HEK293T (cell line): ENCODE data around the gene L3MBTL4.

ENCODE experiments used
- CTCF ChIA-PET: fragments of 350-600 bp; formaldehyde crosslinking; extraction: SDS; loops from one replicate; lab custom pipeline; 2021; ENCODE audit warnings: antibody characterized with exemption, inconsistent platforms; lab: Yijun Ruan, JAX
- POLR2A ChIA-PET: fragments of 350-600 bp; formaldehyde crosslinking; extraction: SDS; loops from one replicate; lab custom pipeline; 2020; ENCODE audit warnings: antibody characterized with exemption, inconsistent platforms; lab: Yijun Ruan, JAX
- DNase-seq: peaks from one replicate; pipeline ENCODE4 v3.0.0; 2012; ENCODE audit warnings: mixed read lengths; ENCODE audit errors: extremely low spot score
- ARNT ChIP-seq: fragments of 450-650 bp; IDR thresholded peaks from 2 replicates; pipeline ENCODE4 v1.6.1; 2017; ENCODE audit warnings: mild to moderate bottlenecking
- BHLHE40 ChIP-seq: fragments of 450-650 bp; IDR thresholded peaks from 2 replicates; pipeline ENCODE4 v1.6.1; 2016; ENCODE audit warnings: mild to moderate bottlenecking, moderate library complexity, borderline replicate concordance
- CTBP1 ChIP-seq: fragments of 450-650 bp; IDR thresholded peaks from 2 replicates; pipeline ENCODE4 v1.6.1; 2016; ENCODE audit warnings: borderline replicate concordance
- ELF4 ChIP-seq: fragments of 450-650 bp; IDR thresholded peaks from 2 replicates; pipeline ENCODE4 v1.6.1; 2017; ENCODE audit warnings: antibody characterized with exemption
- FOXA1 ChIP-seq: fragments of 450-650 bp; IDR thresholded peaks from 2 replicates; pipeline ENCODE4 v1.6.1; 2016; ENCODE audit warnings: mild to moderate bottlenecking
- FOXK2 ChIP-seq: fragments of 450-650 bp; IDR thresholded peaks from 2 replicates; pipeline ENCODE4 v1.6.1; 2016; ENCODE audit warnings: mild to moderate bottlenecking
- FOXM1 ChIP-seq: fragments of 450-650 bp; IDR thresholded peaks from 2 replicates; pipeline ENCODE4 v1.6.1; 2017; ENCODE audit warnings: mild to moderate bottlenecking, borderline replicate concordance
- HDGF ChIP-seq: fragments of 450-650 bp; IDR thresholded peaks from 2 replicates; pipeline ENCODE4 v1.6.1; 2017; ENCODE audit warnings: antibody characterized with exemption, borderline replicate concordance
- L3MBTL2 ChIP-seq: fragments of 450-650 bp; conservative IDR thresholded peaks from 2 replicates; pipeline ENCODE4 v1.6.1; 2016; ENCODE audit warnings: mild to moderate bottlenecking
- LEF1 ChIP-seq: fragments of 450-650 bp; IDR thresholded peaks from 2 replicates; pipeline ENCODE4 v1.6.1; 2017; ENCODE audit warnings: mild to moderate bottlenecking, borderline replicate concordance
- NFRKB ChIP-seq: fragments of 450-650 bp; IDR thresholded peaks from 2 replicates; pipeline ENCODE4 v1.6.1; 2016; ENCODE audit warnings: mild to moderate bottlenecking, moderate library complexity
- SP1 ChIP-seq: fragments of 450-650 bp; IDR thresholded peaks from 2 replicates; pipeline ENCODE4 v1.6.1; 2017
- SUZ12 ChIP-seq: fragments of 450-650 bp; IDR thresholded peaks from 2 replicates; pipeline ENCODE4 v1.6.1; 2016; ENCODE audit warnings: mild to moderate bottlenecking
- TARDBP ChIP-seq: fragments of 450-650 bp; IDR thresholded peaks from 2 replicates; pipeline ENCODE4 v1.6.1; 2016
- ZNF384 ChIP-seq: fragments of 450-650 bp; IDR thresholded peaks from 2 replicates; pipeline ENCODE4 v1.6.1; 2016
- TF ChIP-seq, protein P1 (sequence below): fragments of 450-650 bp; IDR thresholded peaks from 2 replicates; pipeline ENCODE4 v1.6.1; 2016

The L3MBTL4 gene

DNA sequence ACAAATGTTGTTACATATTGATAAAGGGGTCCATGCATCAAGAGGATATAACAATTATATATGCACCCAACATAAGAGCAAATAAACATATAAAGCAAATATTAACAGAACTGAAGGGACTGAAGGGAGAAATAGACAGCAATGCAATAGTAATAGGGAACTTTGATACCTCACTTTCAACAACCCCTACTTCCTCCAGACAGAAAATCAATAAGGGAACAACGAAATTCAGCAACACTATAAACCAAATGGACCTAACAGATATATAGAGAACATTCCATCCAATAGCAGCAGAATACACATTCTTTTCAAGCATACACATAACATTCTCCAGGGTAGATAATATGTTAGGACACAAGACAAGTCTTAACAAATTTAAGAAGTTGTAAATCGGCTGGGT, 71.7 kb downstream of the L3MBTL4 start:
- CTCF ChIA-PET, result no interaction called here
- POLR2A ChIA-PET, result no interaction called here

DNA sequence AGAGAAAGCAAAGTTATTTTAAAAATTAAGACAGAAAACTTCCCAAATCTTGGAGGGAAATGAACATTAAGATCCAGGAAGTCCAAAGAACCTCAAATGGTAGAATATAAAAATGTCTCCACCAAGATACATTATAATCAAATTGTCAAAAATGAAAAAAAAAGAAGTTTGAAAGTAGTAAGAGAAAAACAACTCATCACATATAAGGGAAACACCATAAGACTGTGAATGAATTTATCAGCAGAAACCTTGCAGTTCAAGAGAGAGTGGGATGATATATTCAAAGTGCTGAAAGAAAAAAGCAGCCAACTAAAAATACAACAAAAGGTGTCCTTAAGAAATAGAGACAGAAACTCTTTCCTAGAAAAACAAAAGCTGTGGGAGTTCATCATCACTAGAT, 73.0 kb downstream of the L3MBTL4 start:
- CTCF ChIA-PET, result no interaction called here
- POLR2A ChIA-PET, result no interaction called here
- no peak for DNase-seq
- TF ChIP-seq LEF1 (no peak), BHLHE40 (no peak), FOXA1 (no peak), FOXK2 (no peak), SP1 (no peak), CTBP1 (no peak), NFRKB (no peak), ELF4 (no peak), HDGF (no peak), ARNT (no peak), SUZ12 (no peak), FOXM1 (no peak), ZNF384 (no peak), TARDBP (no peak), L3MBTL2 (no peak)
- TF ChIP-seq, protein P1, sequence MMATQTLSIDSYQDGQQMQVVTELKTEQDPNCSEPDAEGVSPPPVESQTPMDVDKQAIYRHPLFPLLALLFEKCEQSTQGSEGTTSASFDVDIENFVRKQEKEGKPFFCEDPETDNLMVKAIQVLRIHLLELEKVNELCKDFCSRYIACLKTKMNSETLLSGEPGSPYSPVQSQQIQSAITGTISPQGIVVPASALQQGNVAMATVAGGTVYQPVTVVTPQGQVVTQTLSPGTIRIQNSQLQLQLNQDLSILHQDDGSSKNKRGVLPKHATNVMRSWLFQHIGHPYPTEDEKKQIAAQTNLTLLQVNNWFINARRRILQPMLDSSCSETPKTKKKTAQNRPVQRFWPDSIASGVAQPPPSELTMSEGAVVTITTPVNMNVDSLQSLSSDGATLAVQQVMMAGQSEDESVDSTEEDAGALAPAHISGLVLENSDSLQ, result no peak

More for the DNA sequence above, 71.7 kb downstream of the L3MBTL4 start:
- TF ChIP-seq CTBP1 (no peak), SP1 (no peak), ARNT (no peak), FOXA1 (no peak), SUZ12 (no peak), ZNF384 (no peak)
- TF ChIP-seq, protein P1, result no peak
- no peak for DNase-seq

DNA sequence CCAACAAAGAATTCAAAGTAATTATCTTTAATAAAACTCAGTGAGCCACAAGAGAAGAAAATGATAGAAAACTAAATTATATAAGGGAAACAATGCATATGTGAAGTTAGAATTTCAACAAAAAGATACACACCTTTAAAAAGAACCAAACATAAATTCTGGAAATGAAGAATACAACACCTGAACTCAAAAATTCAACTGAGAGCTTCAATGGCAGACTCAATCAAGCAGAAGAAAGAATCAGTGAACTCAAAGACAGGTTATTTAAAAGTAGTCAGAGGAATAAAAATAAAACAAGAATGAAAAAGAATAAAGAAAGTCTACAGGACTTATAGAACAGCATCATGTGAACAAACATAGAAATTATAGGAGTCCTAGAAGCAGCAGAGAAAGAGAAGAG, 73.4 kb downstream of the L3MBTL4 start:
- ChIA-PET POLR2A (no interaction called here), CTCF (no interaction called here)
- TF ChIP-seq BHLHE40 (no peak), ZNF384 (no peak), FOXA1 (no peak), CTBP1 (no peak), HDGF (no peak), NFRKB (no peak), TARDBP (no peak), ELF4 (no peak), FOXK2 (no peak), L3MBTL2 (no peak), SP1 (no peak), LEF1 (no peak), ARNT (no peak), SUZ12 (no peak), FOXM1 (no peak)
- TF ChIP-seq, protein P1, result no peak
- no peak for DNase-seq

DNA sequence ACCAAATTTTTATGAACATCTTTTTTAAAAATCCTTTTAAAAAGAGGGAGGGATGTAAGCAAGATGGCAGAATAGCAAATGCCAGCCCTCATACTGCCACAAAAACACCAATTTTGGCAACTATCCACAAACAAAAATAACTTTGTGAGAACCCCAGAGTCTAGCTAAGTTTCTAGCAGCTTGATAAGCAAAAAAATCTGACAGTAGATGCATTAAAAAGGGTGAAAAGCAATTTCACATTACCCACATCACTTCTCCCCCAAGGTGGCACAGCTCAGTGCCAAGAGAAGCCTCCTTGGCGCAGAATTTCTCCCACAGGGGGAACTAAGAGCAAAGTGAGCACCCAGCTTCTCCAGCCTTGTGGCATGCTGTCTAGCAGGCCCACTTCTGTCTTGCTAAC, 74.6 kb downstream of the L3MBTL4 start:
- TF ChIP-seq ARNT (no peak), ELF4 (no peak), FOXM1 (no peak), L3MBTL2 (no peak), FOXK2 (no peak), LEF1 (no peak), NFRKB (no peak), SUZ12 (no peak), HDGF (no peak), BHLHE40 (no peak), ZNF384 (no peak), CTBP1 (no peak), FOXA1 (no peak)
- TF ChIP-seq, protein P1, result no peak
- DNase-seq, result no peak

DNA sequence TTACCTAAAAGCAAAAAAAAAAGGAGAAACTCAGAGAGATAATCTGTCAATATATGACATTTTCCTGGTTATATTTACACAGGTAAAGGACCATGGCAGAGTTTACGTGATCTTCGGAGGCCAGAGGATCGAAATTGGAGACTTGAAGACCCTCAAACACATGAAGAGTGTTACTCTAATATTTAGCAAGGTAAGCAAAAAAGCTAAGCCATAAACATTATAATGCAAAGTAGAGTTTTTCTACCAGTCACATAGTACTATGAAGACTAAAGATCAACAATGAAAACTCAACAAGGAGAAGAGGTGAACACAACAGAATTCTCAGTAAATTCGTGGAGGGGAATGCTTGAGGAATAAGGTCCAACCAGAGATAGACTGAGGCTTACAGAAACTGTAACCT, 78.5 kb downstream of the L3MBTL4 start:
- POLR2A ChIA-PET, result no interaction called here
- no peak for DNase-seq
- no peak for TF ChIP-seq SUZ12
- no peak for TF ChIP-seq LEF1
- no peak for TF ChIP-seq FOXK2
- no peak for TF ChIP-seq ELF4
- CTCF ChIA-PET, result no interaction called here

More for the DNA sequence above, 74.6 kb downstream of the L3MBTL4 start:
- ChIA-PET CTCF (no interaction called here), POLR2A (no interaction called here)

DNA sequence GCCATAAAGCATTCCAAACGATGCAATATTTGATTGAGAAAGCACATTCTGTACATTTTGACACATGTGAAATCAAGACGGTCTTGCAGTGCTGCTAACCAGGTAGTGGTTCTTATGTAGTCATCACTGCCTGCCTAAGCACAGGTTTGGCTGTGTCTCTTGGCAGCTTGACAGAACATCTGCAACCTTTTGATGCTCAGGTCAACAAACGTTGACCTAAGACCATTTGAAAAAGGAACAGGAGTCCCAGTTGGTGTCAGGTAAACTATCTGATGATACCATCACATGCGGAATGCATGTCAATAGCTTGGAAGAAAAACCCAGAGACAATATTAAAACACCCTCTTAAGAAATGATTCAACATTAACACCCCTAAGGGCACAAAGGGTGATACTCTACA, 80.7 kb downstream of the L3MBTL4 start:
- TF ChIP-seq LEF1, result no peak
- no peak for TF ChIP-seq ELF4
- no peak for TF ChIP-seq HDGF
- TF ChIP-seq FOXM1, result no peak
- TF ChIP-seq, protein P1, result no peak
- no peak for TF ChIP-seq FOXK2
- TF ChIP-seq FOXA1, result no peak
- no peak for TF ChIP-seq ARNT
- no peak for TF ChIP-seq BHLHE40
- no peak for TF ChIP-seq SP1
- TF ChIP-seq L3MBTL2, result no peak
- no peak for TF ChIP-seq ZNF384
- TF ChIP-seq SUZ12, result no peak
- no peak for TF ChIP-seq CTBP1
- POLR2A ChIA-PET, result no interaction called here
- DNase-seq, result no peak
- CTCF ChIA-PET, result no interaction called here
